Activated CD8-positive, alpha-beta memory T cell treated with anti-CD3 and anti-CD28 coated beads, Interleukin-2, amount 50 U/mL, for 1 hour (primary cell): ENCODE results near the gene ECD.

Experiments used
- DNase-seq: peaks from one replicate; pipeline ENCODE4 v3.0.0-alpha.2; 2020; ENCODE audit errors: extremely low read depth

The ECD gene

GRCh38 chr10:73167783-73168464 is at the start of gene ECD, which contains the start of gene FAM149B1:
Gene ECD (minus strand): TSS chr10:73168008. CDS start chr10:73163937, 4,071 bp downstream.
Gene FAM149B1 (plus strand): TSS chr10:73168119. CDS start chr10:73168340, 221 bp downstream.
- DNase-seq, result peak; percentile 69

GRCh38 chr10:73215749-73216148 is 47.9 kb upstream of the ECD start:
- no peak for DNase-seq

DNA sequence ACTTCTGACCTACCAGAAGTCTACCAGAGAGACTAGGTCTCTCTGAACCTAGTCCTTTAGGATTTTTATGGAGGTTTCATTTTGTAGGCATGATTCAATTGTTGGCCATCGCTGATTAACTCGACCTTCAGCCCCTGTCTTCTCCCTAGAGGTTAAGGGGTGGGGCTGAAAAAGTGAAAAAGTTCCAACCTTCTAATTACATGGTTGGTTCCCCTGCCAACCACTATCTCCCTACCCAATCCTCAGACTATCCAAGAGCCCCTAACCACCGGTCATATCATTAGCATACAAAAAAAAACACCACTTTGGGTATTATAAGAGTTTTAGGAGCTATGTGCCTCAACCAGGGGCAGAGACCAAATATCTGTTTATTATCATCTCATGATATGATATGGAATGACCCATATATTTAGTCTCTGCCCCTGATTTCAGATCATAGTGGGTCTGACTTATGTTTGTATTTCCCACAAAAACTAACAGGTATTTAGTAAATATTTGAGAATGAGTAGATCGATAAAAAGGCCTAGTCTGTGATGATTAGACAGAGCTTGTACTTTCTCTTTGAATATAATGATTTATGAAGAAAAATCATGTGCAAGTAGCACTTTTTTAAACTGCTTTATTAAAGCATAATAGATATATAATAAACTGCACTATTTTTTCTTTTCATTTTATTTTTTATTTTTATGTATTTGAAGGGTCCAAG is 43.5 kb upstream of the ECD start:
- DNase-seq, result no peak

GRCh38 chr10:73210395-73211105 is 42.7 kb upstream of the ECD start:
- no peak for DNase-seq

GRCh38 chr10:73209705-73210104 is 41.9 kb upstream of the ECD start:
- DNase-seq, result no peak

DNA sequence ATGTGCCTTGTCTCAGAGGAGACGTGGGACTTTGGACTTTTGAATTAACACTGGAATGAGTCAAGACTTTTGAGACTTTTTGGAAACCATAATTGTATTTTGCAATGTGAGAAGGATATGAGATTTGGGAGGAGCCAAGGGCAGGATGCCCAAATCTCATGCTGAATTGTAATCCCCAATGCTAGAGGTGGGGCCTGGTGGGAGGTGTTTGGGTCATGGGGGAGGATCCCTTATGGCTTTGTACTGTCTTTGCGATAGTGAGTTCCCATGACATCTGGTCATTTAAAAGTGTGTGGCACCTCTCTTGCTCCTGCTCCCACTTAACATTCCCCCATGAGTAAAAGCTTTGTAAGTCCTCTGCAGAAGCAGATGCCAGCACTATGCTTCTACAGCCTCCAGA is 40.1 kb upstream of the ECD start:
- DNase-seq, result no peak

DNA sequence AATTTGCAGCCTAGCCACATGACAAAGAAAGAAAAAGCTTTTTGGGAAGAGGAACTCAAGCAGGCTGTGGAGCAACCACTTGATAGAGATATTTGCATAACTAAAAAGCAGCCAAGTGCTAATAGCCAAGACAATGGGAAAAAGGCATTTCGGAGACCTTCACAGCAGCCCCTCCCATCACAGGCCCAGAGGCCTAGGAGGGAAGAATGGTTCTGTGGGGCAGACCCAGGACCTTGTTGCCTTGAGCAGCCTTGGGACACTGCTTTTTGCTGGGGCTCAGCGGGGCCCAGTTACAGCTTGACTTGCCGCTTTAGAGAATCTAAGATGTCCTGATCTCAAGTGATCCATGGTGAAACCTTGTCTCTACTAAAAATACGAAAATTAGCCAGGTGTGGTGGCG is 38.6 kb upstream of the ECD start:
- no peak for DNase-seq

DNA sequence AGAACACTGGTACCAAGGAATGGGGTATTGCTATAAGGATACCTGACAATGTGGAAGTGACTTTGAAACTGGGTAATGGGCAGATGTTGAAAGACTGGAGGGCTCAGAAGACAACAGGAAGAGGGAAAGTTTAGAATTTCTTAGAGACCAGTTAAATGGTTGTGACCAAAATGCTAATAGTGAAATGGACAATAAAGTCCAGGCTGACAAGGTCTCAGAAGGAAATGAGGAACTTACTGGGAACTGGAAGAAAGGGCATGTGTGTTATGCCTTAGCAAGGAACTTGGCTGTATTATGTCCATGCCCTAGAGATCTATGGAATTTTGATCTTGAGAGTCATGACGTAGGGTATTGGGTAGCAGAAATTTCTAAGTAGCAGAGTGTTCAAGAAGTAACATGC is 38.1 kb upstream of the ECD start:
- no peak for DNase-seq

GRCh38 chr10:73205081-73205480 is 37.3 kb upstream of the ECD start:
- DNase-seq, result no peak

DNA sequence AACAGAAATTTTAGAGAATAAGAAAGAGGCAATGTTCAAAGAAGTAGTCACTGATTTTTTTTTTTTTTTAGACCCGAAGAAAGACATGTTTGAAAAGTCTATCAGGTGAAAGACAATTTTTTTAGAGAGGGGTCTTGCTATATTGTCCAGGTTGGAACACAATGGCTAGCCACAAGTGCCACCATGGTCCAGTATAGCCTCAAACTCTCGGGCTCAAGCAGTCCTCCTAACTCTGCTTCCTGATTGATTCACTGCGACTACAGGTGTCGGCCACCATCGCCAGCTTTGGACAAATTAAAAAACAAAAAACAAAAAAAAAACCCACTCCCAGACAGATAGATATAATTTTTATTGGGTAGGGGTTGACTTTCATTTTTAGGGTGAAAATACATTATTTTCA is 22.4 kb upstream of the ECD start:
- no peak for DNase-seq

DNA sequence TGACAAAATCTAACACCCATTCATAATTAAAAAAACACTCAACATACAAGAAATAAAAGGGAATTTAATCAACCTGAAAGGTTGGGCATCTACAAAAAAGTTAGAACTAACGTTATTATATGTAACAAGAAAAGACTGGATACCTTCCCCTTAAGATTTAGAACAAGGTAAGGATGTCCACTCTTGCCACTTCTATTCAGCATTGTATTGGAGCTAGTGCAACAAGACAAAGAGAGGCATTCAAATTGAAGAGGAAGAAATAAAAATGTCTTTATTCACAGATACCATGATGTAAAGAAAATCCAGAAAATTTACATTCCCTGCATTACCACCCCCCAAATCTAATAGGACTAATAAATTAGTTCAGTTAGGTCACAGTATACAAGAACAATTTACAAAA is 18.5 kb upstream of the ECD start:
- no peak for DNase-seq

DNA sequence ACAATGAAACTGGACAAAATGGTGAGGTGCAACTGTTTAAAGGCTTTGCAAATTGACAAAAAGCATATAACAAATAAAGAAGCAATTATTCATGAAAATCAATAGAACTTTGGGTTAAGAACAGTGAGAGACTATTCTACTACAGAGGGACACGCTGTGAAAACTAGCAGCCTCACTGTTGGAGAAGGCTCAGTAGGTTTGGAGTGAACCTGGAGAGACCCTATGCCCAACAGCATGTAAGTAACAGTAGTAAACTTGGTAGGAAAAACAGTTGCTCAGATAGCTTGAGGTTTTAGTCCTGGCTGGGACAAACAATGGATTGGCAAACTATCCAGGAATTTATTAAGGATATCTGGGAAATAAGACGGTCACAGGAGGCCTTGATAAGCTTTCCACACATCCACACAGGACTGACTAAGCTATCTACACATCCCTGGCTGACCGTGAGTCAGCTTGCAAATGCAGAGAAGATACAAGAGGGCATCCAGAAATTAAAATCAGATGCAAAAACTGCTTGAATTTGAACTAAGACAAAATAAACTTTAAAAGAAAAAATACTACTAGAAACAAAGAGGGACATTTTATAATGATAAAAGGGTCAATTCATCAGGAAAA is 16.0 kb upstream of the ECD start:
- no peak for DNase-seq

DNA sequence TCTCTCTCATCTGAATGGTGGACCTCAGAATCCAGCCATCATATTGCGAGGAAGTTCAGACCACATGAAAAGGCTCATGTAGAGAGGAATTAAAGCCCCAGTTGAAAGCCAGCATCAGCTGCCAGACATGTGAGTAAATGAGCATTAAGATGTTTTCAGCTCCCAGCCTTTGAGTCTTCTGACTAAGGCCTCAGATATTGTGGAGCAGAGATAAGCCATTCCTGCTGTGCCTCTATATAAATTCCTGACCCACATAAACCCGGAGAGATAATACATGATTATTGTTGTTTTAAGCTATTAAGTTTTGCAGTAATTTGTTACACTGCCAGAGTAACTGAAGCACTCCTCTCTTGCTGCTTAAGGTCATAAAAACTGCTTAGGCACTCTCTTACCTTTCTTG is 14.8 kb upstream of the ECD start:
- DNase-seq, result no peak

- DNase-seq, result no peak
Observed at GRCh38 chr10:73174148-73174925, 6.5 kb upstream of the ECD start.

DNA sequence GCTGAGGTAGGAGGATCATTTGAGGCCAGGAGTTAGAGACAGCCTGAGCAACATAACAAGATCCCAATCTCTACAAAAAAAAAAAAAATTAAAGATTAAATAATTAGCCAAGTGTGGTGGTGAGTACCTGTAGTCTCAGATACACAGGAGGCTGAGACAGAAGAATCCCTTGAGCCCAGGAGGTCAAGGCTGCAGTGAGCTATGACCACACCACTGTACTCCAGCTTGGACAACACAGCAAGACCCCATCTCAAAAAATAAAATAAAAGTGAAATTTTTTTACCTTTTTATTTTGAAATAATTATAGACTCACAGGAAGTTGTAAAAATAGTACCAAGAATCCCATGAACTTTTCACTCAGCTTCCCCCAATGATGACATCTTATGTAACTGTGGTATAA is 5.1 kb upstream of the ECD start:
- DNase-seq, result no peak

DNA sequence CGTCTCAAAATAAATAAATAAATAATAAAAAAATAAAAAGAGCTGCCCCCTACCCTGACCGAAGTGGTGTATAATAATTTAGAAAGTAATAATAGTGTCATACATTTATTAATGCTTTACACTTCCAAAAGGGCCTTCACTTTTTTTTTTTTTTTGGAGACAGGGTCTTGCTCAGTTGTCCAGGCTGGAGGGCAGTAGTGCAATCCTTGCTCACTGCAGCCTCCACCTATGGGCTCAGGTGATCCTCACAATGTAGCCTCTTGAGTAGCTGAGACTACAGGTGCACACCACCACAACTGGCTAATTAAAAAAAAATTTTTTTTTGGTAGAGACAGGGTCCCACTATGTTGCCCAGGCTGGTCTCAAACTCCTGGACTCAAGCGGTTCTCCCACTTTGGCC is 1.5 kb upstream of the ECD start:
- no peak for DNase-seq

DNA sequence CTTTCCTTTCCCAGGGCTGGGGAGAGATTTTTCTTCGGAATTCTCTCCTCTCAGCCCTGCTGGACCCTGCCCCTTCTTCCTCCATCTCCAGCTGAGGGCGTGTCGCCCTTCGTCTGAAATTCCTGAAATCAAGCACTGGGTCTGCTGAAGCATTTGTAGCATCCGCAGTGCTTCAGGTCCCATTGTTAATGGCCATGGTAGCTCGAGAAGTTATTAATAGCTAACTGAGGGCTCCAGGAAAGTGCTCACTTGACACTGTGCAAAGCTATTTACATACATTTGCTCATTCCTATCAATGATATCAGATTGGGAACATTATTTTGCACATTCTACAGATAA is 626 bp upstream of the ECD start:
- no peak for DNase-seq

GRCh38 chr10:73167458-73167782 is 388 bp downstream of the ECD start:
- DNase-seq, result no peak

DNA sequence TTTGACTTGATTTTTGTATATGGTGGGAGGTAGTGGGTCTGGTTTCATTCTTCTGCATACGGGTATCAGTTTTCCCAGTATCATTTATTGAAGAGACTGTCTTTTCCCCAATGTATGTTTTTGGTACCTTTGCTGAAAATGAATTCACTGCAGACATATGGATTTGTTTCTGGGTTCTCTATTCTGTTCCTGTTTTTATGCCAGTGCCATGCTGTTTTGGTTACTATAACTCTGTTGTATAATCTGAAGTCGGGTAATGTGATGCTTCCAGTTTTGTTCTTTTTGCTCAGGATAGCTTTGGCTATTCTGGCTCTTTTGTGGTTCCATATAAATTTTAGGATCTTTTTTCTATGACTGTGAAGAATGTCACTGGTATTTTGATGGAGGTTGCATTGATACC is 836 bp downstream of the ECD start:
- no peak for DNase-seq

DNA sequence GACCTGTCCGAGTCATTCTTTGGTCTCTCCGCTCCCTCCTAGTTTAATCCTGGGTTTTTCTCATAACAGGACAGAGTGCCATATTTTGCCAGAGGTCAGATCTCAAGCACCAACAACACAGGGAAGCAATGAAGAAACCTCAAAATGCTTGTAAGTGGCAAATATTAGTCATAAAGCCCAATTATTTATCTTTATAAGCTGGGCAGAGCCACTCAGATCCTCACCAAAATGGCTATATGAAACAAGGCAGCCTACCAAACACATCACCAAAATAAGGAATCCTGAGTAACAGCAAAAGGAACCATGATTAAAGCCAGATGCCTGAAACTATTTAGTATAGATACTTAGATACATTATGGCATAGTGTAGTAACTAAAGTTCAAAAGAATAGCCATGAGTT is 4.7 kb downstream of the ECD start:
- DNase-seq, result no peak

- DNase-seq, result no peak
Observed at GRCh38 chr10:73161662-73162061, 6.1 kb downstream of the ECD start.

DNA sequence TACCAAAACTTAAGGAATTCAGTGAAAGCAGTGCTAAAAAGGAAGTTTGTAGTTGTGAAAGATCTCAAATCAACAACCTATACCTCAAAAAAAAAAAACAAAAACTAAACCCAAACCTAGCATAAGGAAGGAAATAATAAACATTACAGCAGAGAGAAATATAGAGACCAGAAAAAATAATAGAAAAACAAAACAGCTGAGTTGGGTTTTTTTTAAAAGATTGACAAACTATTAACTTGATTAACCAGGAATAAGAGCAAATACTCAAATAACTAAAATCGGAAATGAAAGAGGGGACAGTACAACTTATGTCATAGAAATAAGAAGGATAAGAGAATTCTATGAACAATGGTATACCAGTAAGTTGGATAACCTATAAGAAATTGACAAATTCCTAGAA is 6.7 kb downstream of the ECD start:
- no peak for DNase-seq
